Activated CD4-positive, alpha-beta T cell treated with anti-CD3 and anti-CD28 coated beads, Interleukin-2, amount 50 U/mL, for 24 hours (primary cell): ENCODE data around the gene KIF17.

ENCODE experiments used
- DNase-seq, 2 donors: peaks; one replicate each; pipeline ENCODE4 v3.0.0-alpha.2; 2020; ENCODE audit warnings: low read depth in 1 of 2, low spot score in 1 of 2

Gene KIF17

GRCh38 chr1:20662110-20662475, 55.7 kb downstream of the KIF17 start:
- DNase-seq: no peak

GRCh38 chr1:20661207-20662109, 56.3 kb downstream of the KIF17 start, which contains the start of gene DDOST:
TSS of gene DDOST (minus strand) at chr1:20661369. CDS start at chr1:20661350, 19 bp downstream.
- peak; percentile 84 to 95 for DNase-seq

DNA sequence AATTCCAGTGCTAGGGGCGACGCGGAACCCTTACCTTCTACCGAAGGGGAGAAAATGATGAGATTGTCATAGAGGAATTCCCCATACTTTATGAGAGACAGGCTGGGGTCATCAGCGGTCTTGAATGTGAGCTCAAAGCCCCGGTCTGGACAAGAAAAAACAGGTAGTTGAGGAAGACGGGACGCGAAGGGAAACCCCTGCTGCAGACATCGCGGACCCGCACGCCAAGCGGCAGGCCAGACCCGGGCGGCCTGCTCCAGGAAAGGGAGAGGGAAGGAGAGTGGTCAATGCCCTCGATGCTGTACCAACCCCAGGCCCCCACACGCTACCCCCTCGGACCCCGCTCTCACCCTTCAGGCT, 57.0 kb downstream of the KIF17 start:
- DNase-seq: no peak

DNA sequence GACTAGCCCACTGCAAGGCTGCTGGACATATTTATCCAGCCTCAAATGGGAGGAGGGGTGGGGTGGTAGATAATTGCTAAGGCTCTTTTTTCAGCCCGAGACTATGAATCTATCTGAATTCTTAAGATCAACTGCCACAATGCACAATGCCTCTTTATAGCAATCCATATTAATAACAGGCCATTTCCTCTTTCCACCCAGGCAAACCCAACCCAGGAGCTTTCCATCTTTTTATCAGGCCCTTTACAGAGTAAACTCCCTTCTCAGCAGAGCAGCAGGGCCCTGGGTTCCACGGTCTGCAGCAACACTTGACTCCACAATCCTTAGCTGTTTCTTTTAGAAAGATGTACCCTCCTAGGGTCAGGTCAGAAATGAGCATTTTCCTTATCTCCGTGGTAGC, 57.4 kb downstream of the KIF17 start:
- DNase-seq: no peak

GRCh38 chr1:20658166-20658915, 59.5 kb downstream of the KIF17 start:
- DNase-seq: no peak

DNA sequence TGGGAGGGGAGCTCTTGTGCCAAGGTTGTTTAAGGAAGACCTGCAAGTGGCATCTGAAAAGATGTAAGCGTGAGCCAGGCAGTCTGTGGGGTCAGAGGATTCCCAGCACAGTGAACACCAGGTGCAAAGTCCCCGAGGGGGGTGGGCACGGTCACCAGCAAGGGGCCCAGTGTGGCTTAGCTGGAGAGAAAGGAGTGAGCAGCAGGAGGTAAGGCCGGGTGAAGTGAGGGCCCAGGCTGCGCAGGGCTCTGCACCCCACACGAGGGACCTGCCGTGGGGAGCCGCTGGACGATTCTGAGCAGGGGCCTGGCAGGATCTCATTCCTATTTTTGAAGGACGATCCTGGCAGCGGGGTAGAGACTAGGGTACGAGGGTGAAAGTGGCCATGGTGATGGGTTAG, 60.8 kb downstream of the KIF17 start:
- DNase-seq: no peak

- no peak for DNase-seq
Measured at GRCh38 chr1:20654104-20654690, 63.6 kb downstream of the KIF17 start.

DNA sequence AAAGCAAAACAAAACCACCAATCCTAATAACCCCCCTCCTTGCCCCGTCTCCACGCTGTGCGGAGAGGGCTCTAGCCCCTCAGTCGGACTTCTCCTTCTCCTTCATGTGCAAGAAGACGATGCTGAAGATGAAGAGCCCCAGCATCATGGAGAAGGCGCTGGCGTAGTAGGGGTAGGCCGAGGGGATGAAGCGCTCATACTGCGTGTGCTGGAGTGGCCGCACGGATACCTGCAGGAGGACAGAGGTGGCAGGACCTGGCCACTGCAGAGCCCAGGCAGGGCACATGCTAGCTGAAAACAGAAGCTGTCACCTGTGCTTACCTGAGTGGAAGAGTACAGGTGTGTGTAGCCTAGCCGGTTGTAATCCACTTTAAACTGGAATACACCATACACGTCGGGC, 65.5 kb downstream of the KIF17 start:
- DNase-seq: no peak

- DNase-seq: no peak
Measured at GRCh38 chr1:20648946-20649345, 68.9 kb downstream of the KIF17 start.

DNA sequence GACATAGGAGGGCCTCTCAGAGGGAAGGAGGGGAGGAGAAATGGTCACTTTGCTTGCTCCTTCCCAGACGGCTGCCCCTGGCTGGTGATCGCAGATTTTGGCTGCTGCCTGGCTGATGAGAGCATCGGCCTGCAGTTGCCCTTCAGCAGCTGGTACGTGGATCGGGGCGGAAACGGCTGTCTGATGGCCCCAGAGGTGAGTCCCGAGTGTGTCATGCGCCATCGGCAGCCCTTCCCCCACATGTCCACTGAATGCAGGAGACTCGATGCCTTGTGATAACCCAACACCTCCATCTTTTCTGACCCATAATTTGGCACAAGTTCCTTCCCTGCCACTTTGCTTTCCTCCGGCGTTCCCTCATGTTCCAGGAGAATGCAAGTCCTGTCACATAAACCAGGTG, 69.4 kb downstream of the KIF17 start:
- DNase-seq: no peak

GRCh38 chr1:20645414-20645813, 72.4 kb downstream of the KIF17 start:
- no peak for DNase-seq

- DNase-seq: no peak
Measured at GRCh38 chr1:20644416-20644815, 73.4 kb downstream of the KIF17 start.

- DNase-seq: no peak
Measured at GRCh38 chr1:20643080-20643479, 74.7 kb downstream of the KIF17 start.

- DNase-seq: no peak
Measured at GRCh38 chr1:20641975-20642374, 75.8 kb downstream of the KIF17 start.

DNA sequence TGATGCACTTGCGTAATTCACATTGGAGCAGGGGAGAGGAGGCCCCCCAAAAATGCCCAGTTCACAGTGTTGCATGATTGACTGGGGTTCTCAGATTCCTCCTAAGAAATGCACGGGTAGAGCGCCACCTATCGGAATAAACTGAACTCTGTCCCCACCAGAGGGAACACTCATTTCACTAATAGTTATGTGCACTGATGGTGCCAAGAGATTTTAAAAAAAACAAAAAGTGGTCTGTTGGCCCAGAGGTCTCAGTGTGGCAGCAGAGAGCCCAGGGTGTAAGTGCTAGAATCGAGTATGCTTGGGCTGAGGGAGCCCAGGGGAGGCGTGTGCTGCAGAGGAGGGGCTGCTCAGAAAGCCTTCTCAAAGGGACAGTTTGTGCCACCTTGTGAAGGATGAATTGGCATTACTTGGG, 77.6 kb downstream of the KIF17 start:
- peak in 1 of 2 donors; percentile 52 for DNase-seq

DNA sequence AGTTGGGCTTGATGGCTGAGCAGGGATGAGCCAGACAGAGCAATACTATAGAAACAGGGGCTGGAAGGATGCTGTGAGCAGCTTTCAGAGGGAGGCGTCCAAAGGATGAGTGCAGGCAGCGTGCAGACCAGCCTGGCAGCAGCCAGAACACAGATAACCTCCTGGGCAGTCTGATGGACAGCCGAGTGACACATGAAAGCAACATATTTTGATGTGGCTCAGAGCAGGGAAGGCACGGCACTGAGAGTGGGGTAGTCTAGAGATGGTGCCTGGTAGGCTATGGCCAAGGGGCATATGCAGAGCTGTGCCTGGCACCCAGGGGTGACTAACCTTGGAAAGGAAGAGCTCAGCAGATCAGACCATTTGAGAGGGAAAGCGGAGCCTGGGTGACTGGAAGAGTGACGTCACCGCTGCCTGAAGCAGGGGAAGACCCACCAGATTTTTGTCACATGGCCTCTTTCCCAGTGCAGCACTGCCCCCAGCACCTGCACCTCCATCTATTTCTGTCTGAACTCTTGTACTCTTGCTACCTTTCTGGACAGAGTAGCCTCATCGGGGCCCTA, 80.9 kb downstream of the KIF17 start:
- DNase-seq: no peak

DNA sequence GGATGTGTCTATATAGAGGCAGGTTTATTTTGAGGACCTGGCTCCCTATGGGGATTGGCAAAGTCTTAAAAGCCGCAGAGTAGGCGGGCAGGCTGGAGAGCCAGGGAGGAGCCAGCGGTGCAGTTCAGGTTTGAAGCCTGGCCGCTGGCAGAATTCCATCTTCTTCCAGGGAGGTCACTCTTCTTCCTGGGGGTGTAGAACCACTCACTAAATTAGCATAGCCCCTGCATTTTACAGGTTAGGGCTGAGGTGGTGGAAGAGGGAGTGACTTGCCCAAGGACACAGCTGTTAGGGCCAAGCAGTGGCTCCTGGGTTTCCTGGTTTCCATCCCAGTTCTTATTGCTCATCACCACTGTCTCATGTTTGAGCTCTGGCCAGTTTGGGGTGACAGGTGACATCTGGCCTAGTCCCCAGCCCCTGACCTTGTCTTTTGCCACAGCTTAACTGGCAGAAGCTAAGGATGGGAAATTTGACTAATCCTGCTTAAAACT, 83.2 kb downstream of the KIF17 start:
- no peak for DNase-seq

GRCh38 chr1:20634065-20634593, 83.7 kb downstream of the KIF17 start:
- no peak for DNase-seq

- DNase-seq: peak; percentile 75 to 94
Measured at GRCh38 chr1:20633190-20634064, 84.4 kb downstream of the KIF17 start, which contains the start of gene PINK1. TSS of gene PINK1 (plus strand) at chr1:20633458. CDS start at chr1:20633549, 91 bp downstream.

DNA sequence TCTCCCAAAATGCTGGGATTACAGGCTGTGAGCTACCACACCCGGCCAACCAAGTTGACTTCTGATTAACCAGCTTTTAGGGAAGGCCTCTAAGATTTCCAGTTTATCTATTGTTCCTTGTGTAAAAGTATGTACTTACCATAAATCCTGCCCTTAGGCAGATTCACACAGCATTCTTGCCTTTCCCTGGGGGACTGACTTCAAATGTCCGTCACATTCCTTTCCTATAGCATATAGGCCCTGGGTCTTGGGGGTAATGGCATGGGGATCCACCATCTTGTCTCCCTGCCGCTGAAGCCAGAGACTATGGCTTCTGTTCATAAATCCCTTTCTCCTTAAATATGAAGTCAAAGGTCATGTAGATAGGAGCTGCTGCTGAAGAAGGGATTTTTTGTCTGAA, 85.4 kb downstream of the KIF17 start:
- DNase-seq: no peak
